ENCODE data around the gene PNPLA2. TPM values are rescaled to one million over a fixed set of nuclear protein-coding genes. Genes with fewer than 3 reads are reported as not detected.

The PNPLA2 gene
- total RNA-seq, 3 donors from 2014 or later (not counting 1 experiment from before 2014, with no cell fraction given): 184 to 218 (median 201) TPM

- H3K27ac Mint-ChIP-seq: no peak overlapping the region
- H3K4me3 Mint-ChIP-seq: no peak overlapping the region
- 97% methylated on average over 32 of the region's 32 CpGs for WGBS (ENCODE audit: insufficient coverage)
Observed at GRCh38 chr11:799641-800316, 18.9 kb upstream of the PNPLA2 start.

GRCh38 chr11:800473-800872 lies 18.2 kb upstream of the PNPLA2 start:
- no peak overlapping the region for H3K4me3 ChIP-seq (ENCODE audit: low read length)
- ATAC-seq (no peak), DNase-seq (no peak)
- no peak overlapping the region for H3K27ac ChIP-seq (ENCODE audit: low read length)
- intact Hi-C loops (cut with micrococcal nuclease): no loop called here
- Mint-ChIP-seq H3K9me3 (no peaks in the 10 kb centered on the region), H3K4me1 (peaks cover 0 to 24% of the 10 kb centered on the region in 2 donors), H3K27me3 (ENCODE audit: low read depth in 2 of 2) (no peaks in the 10 kb centered on the region), H3K4me3 (no peak overlapping the region), H3K36me3 (no peaks in the 10 kb centered on the region), H3K27ac (no peak overlapping the region)
- H3K36me3 ChIP-seq (ENCODE audit: control insufficient read depth, insufficient read depth, low read length): peaks cover 5% of the 10 kb centered on the region
- H3K9me3 ChIP-seq (ENCODE audit: control insufficient read depth, insufficient read depth, low read length): no peaks in the 10 kb centered on the region
- no peaks in the 10 kb centered on the region for H3K27me3 ChIP-seq (ENCODE audit: control insufficient read depth, insufficient read depth, low read length)
- 95% methylated on average over 30 of the region's 30 CpGs for WGBS (ENCODE audit: insufficient coverage)
- no peak for TF ChIP-seq CTCF (IDR thresholded peaks at IDR 0.05)
- H3K4me1 ChIP-seq (ENCODE audit: control insufficient read depth, insufficient read depth, low read length): peaks cover 40% of the 10 kb centered on the region

More at GRCh38 chr11:799641-800316, 18.9 kb upstream of the PNPLA2 start:
- H3K9me3 Mint-ChIP-seq: no peaks in the 10 kb centered on the region
- H3K4me1 Mint-ChIP-seq: peaks cover 0 to 24% of the 10 kb centered on the region in 2 donors
- no peaks in the 10 kb centered on the region for H3K36me3 Mint-ChIP-seq
- Histone ChIP-seq H3K4me1 (ENCODE audit: control insufficient read depth, insufficient read depth, low read length) (peaks cover 45% of the 10 kb centered on the region), H3K4me3 (ENCODE audit: low read length) (no peak overlapping the region), H3K36me3 (ENCODE audit: control insufficient read depth, insufficient read depth, low read length) (peaks cover 5% of the 10 kb centered on the region), H3K27ac (ENCODE audit: low read length) (no peak overlapping the region), H3K27me3 (ENCODE audit: control insufficient read depth, insufficient read depth, low read length) (no peaks in the 10 kb centered on the region), H3K9me3 (ENCODE audit: control insufficient read depth, insufficient read depth, low read length) (no peaks in the 10 kb centered on the region)
- no peaks in the 10 kb centered on the region for H3K27me3 Mint-ChIP-seq (ENCODE audit: low read depth in 2 of 2)
- DNase-seq: no peak
- TF ChIP-seq CTCF (IDR thresholded peaks at IDR 0.05): no peak
- no peak for ATAC-seq
- intact Hi-C loops (cut with micrococcal nuclease): no loop called here

GRCh38 chr11:801097-801780 lies 17.5 kb upstream of the PNPLA2 start:
- Histone ChIP-seq H3K9me3 (ENCODE audit: control insufficient read depth, insufficient read depth, low read length) (no peaks in the 10 kb centered on the region), H3K27me3 (ENCODE audit: control insufficient read depth, insufficient read depth, low read length) (no peaks in the 10 kb centered on the region), H3K4me1 (ENCODE audit: control insufficient read depth, insufficient read depth, low read length) (peaks cover 36% of the 10 kb centered on the region), H3K27ac (ENCODE audit: low read length) (no peak overlapping the region), H3K36me3 (ENCODE audit: control insufficient read depth, insufficient read depth, low read length) (peaks cover 5% of the 10 kb centered on the region), H3K4me3 (ENCODE audit: low read length) (no peak overlapping the region)
- intact Hi-C loops (cut with micrococcal nuclease): no loop called here
- no peak for TF ChIP-seq CTCF (IDR thresholded peaks at IDR 0.05)
- Mint-ChIP-seq H3K9me3 (no peaks in the 10 kb centered on the region), H3K4me3 (peak overlapping the region; percentile 31), H3K27me3 (ENCODE audit: low read depth in 2 of 2) (no peaks in the 10 kb centered on the region), H3K36me3 (no peaks in the 10 kb centered on the region), H3K27ac (no peak overlapping the region), H3K4me1 (peaks cover 0 to 19% of the 10 kb centered on the region in 2 donors)
- 96% methylated on average over 20 of the region's 20 CpGs for WGBS (ENCODE audit: insufficient coverage)
- DNase-seq: no peak
- ATAC-seq: no peak
